Uterus (tissue), 2 donors: Measurements from ENCODE around the gene NCLN.

Experiments used
- CTCF ChIP-seq, 4 experiments: fragments of 200-600 bp in 2 of 4; fragments of 450-650 bp in 2 of 4; sonication (generic) in 2 of 4; IDR thresholded peaks; one replicate each; pipeline ENCODE4 v1.5.1; 2016 to 2019; ENCODE audit warnings: antibody characterized with exemption in 4 of 4, mild to moderate bottlenecking in 2 of 4, moderate library complexity in 1 of 4
- POLR2A ChIP-seq, 2 donors: fragments of 450-650 bp; IDR thresholded peaks; one replicate each; pipeline ENCODE4 v1.6.1; 2016; ENCODE audit warnings: antibody characterized with exemption in 2 of 2, mild to moderate bottlenecking in 1 of 2, moderate library complexity in 1 of 2

GRCh38 chr19:3188627-3189596 is 3.2 kb downstream of the NCLN start:
- TF ChIP-seq POLR2A (IDR thresholded peaks at IDR 0.05) = no peak
- TF ChIP-seq CTCF (IDR thresholded peaks at IDR 0.05) = no peak
